Loucy (cell line): ENCODE results near the gene UBE4B.

Experiments used
- H2AFZ ChIP-seq: fragments of 200-600 bp; sonication (generic); 2 replicates; pipeline ENCODE4 v1.6.0; 2016; ENCODE audit warnings: antibody characterized with exemption, mild to moderate bottlenecking, low read length, moderate library complexity
- H3F3A ChIP-seq: fragments of 200-600 bp; 2 replicates; pipeline ENCODE4 v1.6.0; 2016; ENCODE audit warnings: antibody characterized with exemption, low read depth, mild to moderate bottlenecking
- H3K27me3 ChIP-seq: fragments of 200-600 bp; sonication (generic); 2 replicates; pipeline ENCODE4 v1.6.1; 2014; ENCODE audit warnings: low read length, mild to moderate bottlenecking; ENCODE audit not compliant: insufficient read depth, poor library complexity, severe bottlenecking
- H3K36me3 ChIP-seq: fragments of 200-600 bp; sonication (generic); 2 replicates; pipeline ENCODE4 v1.6.1; 2016; ENCODE audit warnings: low read length; ENCODE audit not compliant: insufficient read depth
- H3K4me1 ChIP-seq: fragments of 200-600 bp; sonication (generic); 2 replicates; pipeline ENCODE4 v1.5.1; 2014; ENCODE audit warnings: low read length, mild to moderate bottlenecking; ENCODE audit not compliant: insufficient read depth, poor library complexity, severe bottlenecking
- H3K4me2 ChIP-seq: fragments of 200-600 bp; sonication (generic); 2 replicates; pipeline ENCODE4 v1.6.0; 2014; ENCODE audit warnings: antibody characterized with exemption, low read length, low read depth, mild to moderate bottlenecking; ENCODE audit not compliant: poor library complexity, severe bottlenecking
- H3K4me3 ChIP-seq: fragments of 200-600 bp; sonication (generic); 2 replicates; pipeline ENCODE4 v1.5.1; 2014; ENCODE audit warnings: low read length, mild to moderate bottlenecking, mixed read lengths; ENCODE audit not compliant: poor library complexity, severe bottlenecking
- H3K79me2 ChIP-seq: fragments of 200-600 bp; sonication (generic); 2 replicates; pipeline ENCODE4 v1.6.1; 2014; ENCODE audit warnings: low read length; ENCODE audit not compliant: insufficient read depth
- H3K9ac ChIP-seq: fragments of 200-600 bp; sonication (generic); 2 replicates; pipeline ENCODE4 v1.6.0; 2014; ENCODE audit warnings: mild to moderate bottlenecking, low read depth, low read length, moderate library complexity; ENCODE audit not compliant: poor library complexity, severe bottlenecking
- H3K9me2 ChIP-seq: fragments of 200-600 bp; sonication (generic); replicated peaks from 2 replicates; pipeline ENCODE4 v1.6.1; 2016; ENCODE audit warnings: low read depth, low read length, mixed read lengths
- H3K9me3 ChIP-seq: fragments of 200-600 bp; sonication (generic); 2 replicates; pipeline ENCODE4 v1.6.1; 2014; ENCODE audit warnings: mild to moderate bottlenecking, antibody characterized with exemption, low read length, low read depth; ENCODE audit not compliant: insufficient read depth
- H4K20me1 ChIP-seq: fragments of 200-600 bp; sonication (generic); 2 replicates; pipeline ENCODE4 v1.6.0; 2014; ENCODE audit warnings: antibody characterized with exemption, low read length, mild to moderate bottlenecking; ENCODE audit not compliant: insufficient read depth, poor library complexity, severe bottlenecking
- EZH2phosphoT487 ChIP-seq: fragments of 200-600 bp; IDR thresholded peaks from 2 replicates; pipeline ENCODE4 v1.6.1; 2018; ENCODE audit warnings: antibody characterized with exemption, mild to moderate bottlenecking, moderate library complexity, borderline replicate concordance
- TF ChIP-seq, protein P1 (sequence below): fragments of 200-600 bp; sonication (generic); conservative IDR thresholded peaks from 2 replicates; pipeline ENCODE4 v1.5.1; 2014; ENCODE audit warnings: mild to moderate bottlenecking, antibody characterized with exemption, low read length

UBE4B gene

DNA sequence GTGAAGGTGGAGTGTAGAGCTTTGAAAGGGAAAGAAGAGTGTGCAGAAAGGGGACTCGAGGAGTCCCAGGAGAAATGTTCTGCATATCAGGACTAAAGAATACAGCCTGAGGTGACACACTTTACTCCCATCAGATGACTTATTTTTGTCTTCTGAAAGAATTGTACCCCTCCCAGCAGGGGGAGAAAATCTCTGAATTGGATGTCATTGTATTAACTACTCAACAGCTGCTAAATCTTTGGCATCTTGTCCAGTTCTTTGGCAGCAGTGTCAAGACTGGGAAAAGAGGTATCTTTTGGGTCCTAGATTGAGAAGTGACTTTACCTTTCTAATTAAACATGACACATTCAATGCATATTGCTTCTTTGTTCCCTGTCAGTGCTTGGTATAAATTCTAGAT lies 18.9 kb downstream of the UBE4B start:
- no peaks in the 10 kb centered on the region for H3K27me3 ChIP-seq

DNA sequence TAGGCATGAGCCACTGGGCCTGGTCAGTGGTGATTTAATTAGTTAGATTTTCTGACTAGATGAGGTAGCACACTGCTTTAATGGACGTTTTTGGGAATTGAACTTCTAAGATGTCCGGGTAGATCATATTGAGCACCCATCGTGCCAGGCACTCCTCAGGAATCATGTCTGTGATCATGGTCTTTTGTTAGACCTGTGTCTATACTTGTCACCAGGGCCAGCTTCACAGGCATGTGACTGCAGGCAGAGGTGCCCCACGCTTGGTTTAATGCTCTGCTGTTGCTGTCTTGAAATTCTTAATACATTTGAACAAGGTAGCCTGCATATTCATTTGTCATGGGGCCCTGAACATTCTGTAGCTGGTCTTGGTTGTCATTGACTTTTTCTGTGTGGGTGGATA lies 19.6 kb downstream of the UBE4B start:
- peaks cover 3% of the 10 kb centered on the region for H4K20me1 ChIP-seq
- peaks cover 58% of the 10 kb centered on the region; the same call in 1 of the 2 replicates for H3K79me2 ChIP-seq
- TF ChIP-seq, protein P1, sequence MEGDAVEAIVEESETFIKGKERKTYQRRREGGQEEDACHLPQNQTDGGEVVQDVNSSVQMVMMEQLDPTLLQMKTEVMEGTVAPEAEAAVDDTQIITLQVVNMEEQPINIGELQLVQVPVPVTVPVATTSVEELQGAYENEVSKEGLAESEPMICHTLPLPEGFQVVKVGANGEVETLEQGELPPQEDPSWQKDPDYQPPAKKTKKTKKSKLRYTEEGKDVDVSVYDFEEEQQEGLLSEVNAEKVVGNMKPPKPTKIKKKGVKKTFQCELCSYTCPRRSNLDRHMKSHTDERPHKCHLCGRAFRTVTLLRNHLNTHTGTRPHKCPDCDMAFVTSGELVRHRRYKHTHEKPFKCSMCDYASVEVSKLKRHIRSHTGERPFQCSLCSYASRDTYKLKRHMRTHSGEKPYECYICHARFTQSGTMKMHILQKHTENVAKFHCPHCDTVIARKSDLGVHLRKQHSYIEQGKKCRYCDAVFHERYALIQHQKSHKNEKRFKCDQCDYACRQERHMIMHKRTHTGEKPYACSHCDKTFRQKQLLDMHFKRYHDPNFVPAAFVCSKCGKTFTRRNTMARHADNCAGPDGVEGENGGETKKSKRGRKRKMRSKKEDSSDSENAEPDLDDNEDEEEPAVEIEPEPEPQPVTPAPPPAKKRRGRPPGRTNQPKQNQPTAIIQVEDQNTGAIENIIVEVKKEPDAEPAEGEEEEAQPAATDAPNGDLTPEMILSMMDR = no peak
- TF ChIP-seq EZH2phosphoT487 = no peak
- H3K4me1 ChIP-seq = no peaks in the 10 kb centered on the region
- H3K27me3 ChIP-seq = no peaks in the 10 kb centered on the region
- no peak overlapping the region for H3K4me2 ChIP-seq
- H2AFZ ChIP-seq = no peak overlapping the region
- no peak overlapping the region for H3K4me3 ChIP-seq
- H3F3A ChIP-seq = no peaks in the 10 kb centered on the region
- no peaks in the 10 kb centered on the region for H3K9me3 ChIP-seq
- no peak overlapping the region for H3K9ac ChIP-seq
- peaks cover 6% of the 10 kb centered on the region; the same call in 1 of the 2 replicates for H3K36me3 ChIP-seq
- no peaks in the 10 kb centered on the region for H3K9me2 ChIP-seq

More for the DNA sequence above, 18.9 kb downstream of the UBE4B start:
- Histone ChIP-seq H3K9ac (no peak overlapping the region), H3K4me1 (peaks cover 2% of the 10 kb centered on the region), H2AFZ (no peak overlapping the region), H3K4me3 (no peak overlapping the region), H3K4me2 (no peak overlapping the region), H3F3A (no peaks in the 10 kb centered on the region), H4K20me1 (peaks cover 3% of the 10 kb centered on the region), H3K9me3 (no peaks in the 10 kb centered on the region), H3K9me2 (no peaks in the 10 kb centered on the region), H3K36me3 (peaks cover 6% of the 10 kb centered on the region; the same call in 1 of the 2 replicates), H3K79me2 (peaks cover 62% of the 10 kb centered on the region; the same call in 1 of the 2 replicates)
- no peak for TF ChIP-seq EZH2phosphoT487
- TF ChIP-seq, protein P1 = no peak

DNA sequence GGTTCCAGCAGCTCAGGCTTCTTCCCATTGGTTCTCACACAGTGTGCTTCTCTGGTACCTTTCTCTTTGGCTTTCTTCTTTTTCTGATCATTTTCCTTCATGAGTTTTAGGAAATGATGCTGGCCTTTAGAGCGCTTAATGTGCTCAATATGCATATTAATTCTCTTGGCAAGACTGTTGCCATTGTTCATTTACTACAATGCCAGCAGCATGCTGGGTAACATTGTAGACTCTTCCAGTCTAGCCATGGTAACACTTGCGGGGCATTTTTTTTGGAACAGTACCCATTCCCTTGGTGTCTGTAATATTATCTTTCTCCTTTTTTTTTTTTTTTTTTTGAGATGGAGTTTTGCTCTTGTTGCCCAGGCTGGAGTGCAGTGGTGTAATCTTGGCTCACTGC lies 21.7 kb downstream of the UBE4B start:
- H4K20me1 ChIP-seq = no peaks in the 10 kb centered on the region
- H3K27me3 ChIP-seq = no peaks in the 10 kb centered on the region
- no peak overlapping the region for H2AFZ ChIP-seq
- H3K4me3 ChIP-seq = no peak overlapping the region
- H3K79me2 ChIP-seq = peaks cover 58% of the 10 kb centered on the region; the same call in 1 of the 2 replicates
- H3K36me3 ChIP-seq = peaks cover 6% of the 10 kb centered on the region; the same call in 1 of the 2 replicates
- no peak overlapping the region for H3K4me2 ChIP-seq
- H3K9me3 ChIP-seq = no peaks in the 10 kb centered on the region
- H3K9me2 ChIP-seq = no peaks in the 10 kb centered on the region
- H3F3A ChIP-seq = no peaks in the 10 kb centered on the region
- H3K9ac ChIP-seq = no peak overlapping the region
- TF ChIP-seq EZH2phosphoT487 = no peak
- TF ChIP-seq, protein P1 = no peak
- H3K4me1 ChIP-seq = no peaks in the 10 kb centered on the region
